Neural progenitor cell (in vitro differentiated cells): ENCODE measurements around the gene CARD19. TPM values are rescaled to one million over a fixed set of nuclear protein-coding genes. Genes with fewer than 3 reads are reported as not detected.

Experiments used
- DNase-seq: peaks from one replicate; pipeline ENCODE4 v3.0.0-alpha.2; 2016; ENCODE audit warnings: low spot score
- H2AFZ ChIP-seq: fragments of 200-600 bp; sonication (generic); replicated peaks from 2 replicates; pipeline ENCODE4 v1.6.1; 2016; ENCODE audit warnings: antibody characterized with exemption
- H3F3A ChIP-seq: fragments of 200-600 bp; sonication (generic); 2 replicates; pipeline ENCODE4 v1.6.1; 2016; ENCODE audit warnings: antibody characterized with exemption, low read depth
- H3K27ac ChIP-seq: fragments of 200-600 bp; sonication (generic); 2 replicates; pipeline ENCODE4 v1.5.1; 2016; ENCODE audit warnings: mild to moderate bottlenecking
- H3K27me3 ChIP-seq: fragments of 200-600 bp; sonication (generic); 2 replicates; pipeline ENCODE4 v1.6.1; 2016; ENCODE audit warnings: mild to moderate bottlenecking, moderate library complexity
- H3K36me3 ChIP-seq: fragments of 200-600 bp; sonication (generic); 2 replicates; pipeline ENCODE4 v1.5.1; 2016
- H3K4me1 ChIP-seq: fragments of 200-600 bp; sonication (generic); 2 replicates; pipeline ENCODE4 v1.6.1; 2016; ENCODE audit warnings: mixed run types
- H3K4me2 ChIP-seq: fragments of 200-600 bp; sonication (generic); 2 replicates; pipeline ENCODE4 v1.6.1; 2016
- H3K4me3 ChIP-seq: fragments of 200-600 bp; sonication (generic); 2 replicates; pipeline ENCODE4 v1.5.1; 2016
- H3K79me2 ChIP-seq: fragments of 200-600 bp; sonication (generic); 2 replicates; pipeline ENCODE4 v1.6.1; 2016; ENCODE audit warnings: low read depth
- H3K9ac ChIP-seq: fragments of 200-600 bp; sonication (generic); 2 replicates; pipeline ENCODE4 v1.6.1; 2016
- H3K9me3 ChIP-seq: fragments of 200-600 bp; sonication (generic); 2 replicates; pipeline ENCODE4 v1.5.1; 2016; ENCODE audit warnings: low read depth
- H4K20me1 ChIP-seq: fragments of 200-600 bp; sonication (generic); 2 replicates; pipeline ENCODE4 v1.6.1; 2016; ENCODE audit warnings: low read depth
- H3K27ac Mint-ChIP-seq: 3 replicates; pipeline ENCODE4 v1.8.0; 2021; ENCODE audit warnings: mixed read lengths
- H3K27me3 Mint-ChIP-seq: 2 replicates; pipeline ENCODE4 v1.8.0; 2022; ENCODE audit warnings: low read depth, mild to moderate bottlenecking, inconsistent platforms, moderate library complexity, mixed read lengths; ENCODE audit not compliant: insufficient read depth
- H3K36me3 Mint-ChIP-seq: 3 replicates; pipeline ENCODE4 v1.8.0; 2021; ENCODE audit warnings: mixed read lengths
- H3K4me1 Mint-ChIP-seq: 3 replicates; pipeline ENCODE4 v1.8.0; 2021; ENCODE audit warnings: mixed read lengths
- H3K4me3 Mint-ChIP-seq: 3 replicates; pipeline ENCODE4 v1.8.0; 2021; ENCODE audit warnings: mild to moderate bottlenecking, moderate library complexity, mixed read lengths
- H3K9me3 Mint-ChIP-seq: 3 replicates; pipeline ENCODE4 v1.8.0; 2020; ENCODE audit warnings: mixed read lengths
- EZH2 ChIP-seq: fragments of 200-600 bp; sonication (generic); IDR thresholded peaks from 2 replicates; pipeline ENCODE4 v1.6.1; 2017; ENCODE audit warnings: antibody characterized with exemption, mild to moderate bottlenecking, moderate library complexity
- EZH2phosphoT487 ChIP-seq: fragments of 200-600 bp; sonication (generic); IDR thresholded peaks from 2 replicates; pipeline ENCODE4 v1.6.1; 2017; ENCODE audit warnings: antibody characterized with exemption
- total RNA-seq: library from RNA; depleted of rRNA; stranded (reverse); fragments of >200 nt; gene quantifications from 2 replicates; pipeline ENCODE4 v1.2.3, GENCODE V29; 2015; ENCODE audit warnings: low replicate concordance
- TF ChIP-seq, protein P1 (sequence below): fragments of 200-600 bp; sonication (generic); IDR thresholded peaks from 2 replicates; pipeline ENCODE4 v1.5.1; 2017; ENCODE audit warnings: antibody characterized with exemption, mild to moderate bottlenecking

CARD19 gene
- total RNA-seq, 1 donor from 2014 or later = 12.3 TPM

GRCh38 chr9:93057703-93058354, 38.2 kb upstream of the CARD19 start:
- H4K20me1 ChIP-seq = peaks cover 8% of the 10 kb centered on the region
- H3K9me3 Mint-ChIP-seq = no peaks in the 10 kb centered on the region
- H3K36me3 Mint-ChIP-seq = no peaks in the 10 kb centered on the region
- H2AFZ ChIP-seq = peak overlapping the region; percentile 65
- peaks cover 15% of the 10 kb centered on the region for H3K27me3 Mint-ChIP-seq
- H3K36me3 ChIP-seq = no peaks in the 10 kb centered on the region
- H3F3A ChIP-seq = peaks cover 8% of the 10 kb centered on the region
- H3K4me1 ChIP-seq = peaks cover 27% of the 10 kb centered on the region
- no peaks in the 10 kb centered on the region for H3K79me2 ChIP-seq
- H3K27me3 ChIP-seq = peaks cover 26% of the 10 kb centered on the region
- no peak overlapping the region for H3K9ac ChIP-seq
- no peak overlapping the region for H3K27ac Mint-ChIP-seq
- H3K9me3 ChIP-seq = no peaks in the 10 kb centered on the region
- H3K27ac ChIP-seq = no peak overlapping the region
- peaks cover 29% of the 10 kb centered on the region for H3K4me1 Mint-ChIP-seq
- H3K4me3 Mint-ChIP-seq = no peak overlapping the region
- TF ChIP-seq EZH2phosphoT487 (no peak), EZH2 (no peak)
- TF ChIP-seq, protein P1, sequence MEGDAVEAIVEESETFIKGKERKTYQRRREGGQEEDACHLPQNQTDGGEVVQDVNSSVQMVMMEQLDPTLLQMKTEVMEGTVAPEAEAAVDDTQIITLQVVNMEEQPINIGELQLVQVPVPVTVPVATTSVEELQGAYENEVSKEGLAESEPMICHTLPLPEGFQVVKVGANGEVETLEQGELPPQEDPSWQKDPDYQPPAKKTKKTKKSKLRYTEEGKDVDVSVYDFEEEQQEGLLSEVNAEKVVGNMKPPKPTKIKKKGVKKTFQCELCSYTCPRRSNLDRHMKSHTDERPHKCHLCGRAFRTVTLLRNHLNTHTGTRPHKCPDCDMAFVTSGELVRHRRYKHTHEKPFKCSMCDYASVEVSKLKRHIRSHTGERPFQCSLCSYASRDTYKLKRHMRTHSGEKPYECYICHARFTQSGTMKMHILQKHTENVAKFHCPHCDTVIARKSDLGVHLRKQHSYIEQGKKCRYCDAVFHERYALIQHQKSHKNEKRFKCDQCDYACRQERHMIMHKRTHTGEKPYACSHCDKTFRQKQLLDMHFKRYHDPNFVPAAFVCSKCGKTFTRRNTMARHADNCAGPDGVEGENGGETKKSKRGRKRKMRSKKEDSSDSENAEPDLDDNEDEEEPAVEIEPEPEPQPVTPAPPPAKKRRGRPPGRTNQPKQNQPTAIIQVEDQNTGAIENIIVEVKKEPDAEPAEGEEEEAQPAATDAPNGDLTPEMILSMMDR = no peak
- peak overlapping the region; percentile 57 for H3K4me3 ChIP-seq
- H3K4me2 ChIP-seq = peak overlapping the region; percentile 90
- no peak for DNase-seq

DNA sequence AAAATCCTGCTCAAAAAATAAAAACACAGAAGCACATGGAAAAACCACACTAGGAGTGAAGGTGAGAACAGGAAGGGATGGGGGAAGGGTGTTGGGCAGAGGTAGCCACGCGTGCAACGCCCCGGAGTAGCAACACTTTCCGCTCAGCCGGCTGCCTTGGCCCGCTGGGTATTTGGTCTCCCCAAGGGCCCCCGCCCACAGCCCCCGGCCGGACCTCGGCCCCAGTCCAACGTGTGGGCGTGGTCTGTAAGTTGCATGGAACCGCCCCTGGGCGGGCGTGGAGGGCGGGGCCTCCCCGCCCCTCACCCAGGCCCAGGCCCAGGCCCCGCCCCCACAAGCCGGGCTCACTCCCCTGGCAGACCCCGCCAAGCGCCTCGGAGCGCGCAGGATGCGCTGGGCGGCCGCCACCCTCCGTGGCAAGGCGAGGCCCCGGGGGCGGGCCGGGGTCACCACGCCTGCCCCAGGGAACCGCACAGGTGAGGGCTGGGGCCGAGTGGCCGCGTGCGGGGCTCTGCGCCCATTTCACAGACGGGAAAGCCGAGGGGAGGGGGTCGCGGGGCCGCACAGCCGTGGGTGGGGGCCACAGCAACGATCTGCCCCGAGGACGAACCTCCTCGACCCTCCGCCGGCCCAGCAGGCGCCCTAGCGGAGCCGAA, 37.5 kb upstream of the CARD19 start, which contains the start of gene SUSD3:
TSS of gene SUSD3 (plus strand) at position 347 of the 656 bp plus-strand sequence. CDS start at position 389, 42 bp downstream.
- H3K36me3 Mint-ChIP-seq = no peaks in the 10 kb centered on the region
- peaks cover 28% of the 10 kb centered on the region for H3K4me1 Mint-ChIP-seq
- no peaks in the 10 kb centered on the region for H3K9me3 Mint-ChIP-seq
- no peaks in the 10 kb centered on the region for H3K79me2 ChIP-seq
- peak within 1 kb of the TSS; percentile 64 for H3K4me3 Mint-ChIP-seq
- H4K20me1 ChIP-seq = peaks cover 8% of the 10 kb centered on the region
- no peak within 1 kb of the TSS for H3K27ac Mint-ChIP-seq
- peaks cover 22% of the 10 kb centered on the region for H3K4me1 ChIP-seq
- TF ChIP-seq EZH2 (peak; percentile 56), EZH2phosphoT487 (no peak)
- TF ChIP-seq, protein P1 = no peak
- peaks cover 8% of the 10 kb centered on the region for H3F3A ChIP-seq
- no peaks in the 10 kb centered on the region for H3K36me3 ChIP-seq
- DNase-seq = peak; percentile 93
- peak within 1 kb of the TSS; percentile 57 for H3K4me3 ChIP-seq
- H3K27ac ChIP-seq = no peak within 1 kb of the TSS
- peak within 1 kb of the TSS; percentile 65 for H2AFZ ChIP-seq
- H3K9ac ChIP-seq = no peak within 1 kb of the TSS
- H3K27me3 Mint-ChIP-seq = peaks cover 12% of the 10 kb centered on the region
- H3K9me3 ChIP-seq = no peaks in the 10 kb centered on the region
- peaks cover 26% of the 10 kb centered on the region for H3K27me3 ChIP-seq
- H3K4me2 ChIP-seq = peak within 1 kb of the TSS; percentile 90

DNA sequence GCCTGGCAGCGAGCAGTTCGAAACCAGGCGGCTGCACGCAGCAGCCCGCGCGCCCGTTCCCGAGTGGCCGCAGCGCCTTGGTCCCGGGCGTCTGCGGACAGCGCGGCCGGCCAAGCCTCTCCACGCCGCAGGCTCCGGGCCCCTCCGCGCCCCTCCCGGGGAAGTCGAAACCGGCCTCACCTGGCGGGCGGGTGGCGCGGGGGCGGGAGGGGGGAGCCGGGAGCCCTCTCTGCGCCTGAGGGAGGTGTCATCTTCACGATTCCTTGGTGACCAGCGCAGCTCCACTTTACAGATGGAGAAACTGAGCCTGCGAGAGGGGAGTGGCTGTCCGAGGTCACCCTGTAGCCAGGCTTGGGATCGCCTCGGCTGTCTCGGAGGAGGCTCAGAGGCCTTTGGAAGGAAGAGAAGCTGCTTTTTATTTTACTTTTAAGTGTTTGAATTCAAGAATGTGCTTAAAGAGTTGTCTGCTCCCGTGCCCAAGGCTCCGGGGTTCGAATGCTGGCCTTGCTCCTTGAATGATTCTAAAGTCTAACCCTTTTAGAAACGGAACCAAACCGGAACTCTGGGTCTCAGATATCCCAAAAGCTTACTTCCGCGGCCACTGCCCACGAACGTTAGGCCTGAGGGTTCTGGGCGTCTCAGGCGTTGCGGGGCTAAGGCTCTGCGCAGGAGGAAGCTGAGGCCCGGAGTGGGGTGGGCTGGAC, 36.9 kb upstream of the CARD19 start:
- peak overlapping the region; percentile 64 for H3K4me3 Mint-ChIP-seq
- no peak overlapping the region for H3K27ac Mint-ChIP-seq
- peak overlapping the region; percentile 65 for H2AFZ ChIP-seq
- H3K27me3 Mint-ChIP-seq = peaks cover 14% of the 10 kb centered on the region
- no peaks in the 10 kb centered on the region for H3K9me3 ChIP-seq
- H3F3A ChIP-seq = peaks cover 8% of the 10 kb centered on the region
- no peaks in the 10 kb centered on the region for H3K79me2 ChIP-seq
- DNase-seq = peak; percentile 35
- TF ChIP-seq, protein P1 = no peak
- TF ChIP-seq EZH2phosphoT487 (no peak), EZH2 (peak; percentile 15)
- peak overlapping the region; percentile 90 for H3K4me2 ChIP-seq
- H3K4me1 Mint-ChIP-seq = peaks cover 21% of the 10 kb centered on the region
- H3K36me3 Mint-ChIP-seq = no peaks in the 10 kb centered on the region
- H3K27ac ChIP-seq = no peak overlapping the region
- H4K20me1 ChIP-seq = peaks cover 8% of the 10 kb centered on the region
- no peaks in the 10 kb centered on the region for H3K36me3 ChIP-seq
- H3K4me3 ChIP-seq = peak overlapping the region; percentile 57
- H3K9ac ChIP-seq = no peak overlapping the region
- H3K9me3 Mint-ChIP-seq = no peaks in the 10 kb centered on the region
- H3K4me1 ChIP-seq = peaks cover 15% of the 10 kb centered on the region
- peaks cover 26% of the 10 kb centered on the region for H3K27me3 ChIP-seq
